RWPE2 (cell line): Measurements from ENCODE around the gene NLN.
A peak's percentile ranks its signal among the peaks of the same experiment; 100 is the strongest.
"Not testable (repeated sequence)": the region's sequence is repeated elsewhere in the genome, so short reads cannot be mapped to it uniquely, and the experiment has no call there.

Experiments
- ATAC-seq: fragments of 200-7000 bp; cut with Tn5 transposase; 3 replicates; pipeline ENCODE4 v1.9.1; 2021; ENCODE audit warnings: low read depth
- DNase-seq: peaks from one replicate; pipeline ENCODE4 v3.0.0-alpha.2; 2020; ENCODE audit warnings: low spot score
- H3K27ac ChIP-seq: fragments of 450-650 bp; 2 replicates; pipeline ENCODE4 v1.5.1; 2017; ENCODE audit warnings: mild to moderate bottlenecking; ENCODE audit not compliant: poor library complexity, severe bottlenecking
- H3K27me3 ChIP-seq: fragments of 250-450 bp; sonication (Bioruptor Pico); 2 replicates; pipeline ENCODE4 v1.5.1; 2021; ENCODE audit warnings: mild to moderate bottlenecking, moderate library complexity; ENCODE audit not compliant: insufficient read depth, poor library complexity, severe bottlenecking
- H3K36me3 ChIP-seq: fragments of 250-450 bp; sonication (Bioruptor Pico); 2 replicates; pipeline ENCODE4 v1.5.1; 2020; ENCODE audit warnings: low read depth, mild to moderate bottlenecking, moderate library complexity
- H3K4me1 ChIP-seq: fragments of 250-450 bp; sonication (Bioruptor Pico); 2 replicates; pipeline ENCODE4 v1.5.1; 2021; ENCODE audit warnings: mild to moderate bottlenecking, moderate library complexity; ENCODE audit not compliant: insufficient read depth, poor library complexity, severe bottlenecking
- H3K4me3 ChIP-seq: fragments of 250-450 bp; sonication (Bioruptor Pico); 2 replicates; pipeline ENCODE4 v1.5.1; 2021; ENCODE audit warnings: mild to moderate bottlenecking, moderate library complexity; ENCODE audit not compliant: severe bottlenecking
- H3K9me3 ChIP-seq: fragments of 250-450 bp; sonication (Bioruptor Pico); 2 replicates; pipeline ENCODE4 v1.5.1; 2021; ENCODE audit warnings: mild to moderate bottlenecking, moderate library complexity; ENCODE audit not compliant: severe bottlenecking
- CTCF ChIP-seq: fragments of 450-650 bp; IDR thresholded peaks from one replicate; pipeline ENCODE4 v1.5.1; 2017; ENCODE audit warnings: mild to moderate bottlenecking, moderate library complexity; ENCODE audit not compliant: poor library complexity, severe bottlenecking

NLN gene

GRCh38 chr5:65834306-65834705, 112.3 kb downstream of the NLN start:
- Histone ChIP-seq H3K27me3 (no peaks in the 10 kb centered on the region), H3K36me3 (no peaks in the 10 kb centered on the region), H3K4me1 (peaks cover 3% of the 10 kb centered on the region), H3K27ac (no peak overlapping the region), H3K9me3 (no peaks in the 10 kb centered on the region), H3K4me3 (no peak overlapping the region)
- ATAC-seq (no peak), DNase-seq (no peak)
- TF ChIP-seq CTCF = no peak

DNA sequence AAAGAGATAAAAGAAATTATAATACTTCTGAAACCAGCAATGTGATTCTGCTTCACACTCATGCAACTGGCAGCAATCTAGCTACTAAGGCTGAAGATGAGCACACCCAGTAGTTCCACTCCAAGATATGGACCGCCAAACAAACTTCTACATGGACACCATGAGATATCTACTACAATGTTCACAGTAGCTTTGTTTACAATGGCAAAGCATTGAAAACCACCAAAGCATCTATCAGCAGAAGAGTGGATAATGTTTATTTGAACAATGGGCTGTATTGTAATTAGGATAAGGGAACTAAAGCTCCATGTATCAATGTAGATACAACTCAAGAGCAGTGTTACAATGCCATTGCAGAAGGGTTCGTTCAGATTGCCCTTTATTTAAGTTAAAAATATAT, 113.2 kb downstream of the NLN start:
- peaks cover 3% of the 10 kb centered on the region for H3K4me1 ChIP-seq
- no peak for ATAC-seq
- DNase-seq = no peak

DNA sequence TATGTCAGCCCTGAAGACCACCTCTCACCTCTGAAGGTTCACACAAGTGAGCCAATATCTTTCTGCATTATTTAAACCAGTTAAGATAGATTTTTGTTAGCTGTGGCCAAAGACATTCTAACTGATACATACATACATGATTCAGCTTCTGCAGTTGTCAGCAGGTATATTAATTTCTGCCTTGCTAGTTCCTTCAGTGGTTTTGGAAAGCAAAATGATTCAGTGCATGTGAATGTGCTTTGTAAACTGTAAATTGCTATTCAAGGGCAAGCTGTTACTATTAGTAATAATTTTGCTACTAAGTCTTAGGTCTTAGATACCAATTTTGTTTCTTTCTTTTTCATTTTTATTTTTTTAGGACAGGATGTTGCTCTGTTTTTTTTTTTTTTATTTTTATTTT, 115.1 kb downstream of the NLN start:
- TF ChIP-seq CTCF = no peak
- DNase-seq (no peak), ATAC-seq (peak; percentile 70)
- H3K27ac ChIP-seq = no peak overlapping the region
- H3K27me3 ChIP-seq = no peaks in the 10 kb centered on the region
- H3K9me3 ChIP-seq = no peaks in the 10 kb centered on the region
- no peak overlapping the region for H3K4me3 ChIP-seq
- H3K4me1 ChIP-seq = peaks cover 2% of the 10 kb centered on the region
- no peaks in the 10 kb centered on the region for H3K36me3 ChIP-seq

More for the DNA sequence above, 113.2 kb downstream of the NLN start:
- no peak overlapping the region for H3K27ac ChIP-seq
- no peak overlapping the region for H3K4me3 ChIP-seq
- no peak for TF ChIP-seq CTCF
- no peaks in the 10 kb centered on the region for H3K27me3 ChIP-seq
- H3K36me3 ChIP-seq = no peaks in the 10 kb centered on the region
- no peaks in the 10 kb centered on the region for H3K9me3 ChIP-seq

GRCh38 chr5:65839170-65839569, 117.2 kb downstream of the NLN start:
- ATAC-seq = not testable (repeated sequence)

DNA sequence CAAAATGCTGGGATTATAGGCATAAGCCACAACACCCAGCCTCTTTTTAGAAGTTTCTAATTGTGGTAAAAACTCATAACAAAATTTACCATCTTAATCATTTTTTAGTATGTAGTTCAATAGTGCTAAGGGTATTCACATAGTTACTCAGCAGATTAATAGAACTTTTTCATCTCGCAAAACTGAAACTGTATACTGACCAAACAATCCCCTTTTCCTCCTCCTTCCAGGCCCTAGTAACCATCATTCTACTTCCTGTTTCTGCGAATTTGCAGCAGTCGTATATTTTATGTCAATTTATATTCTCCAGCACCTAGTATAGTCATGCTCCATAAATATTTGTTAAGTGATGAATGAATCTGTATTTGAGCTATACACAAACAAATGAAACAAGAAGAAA, 118.1 kb downstream of the NLN start:
- Histone ChIP-seq H3K27me3 (no peaks in the 10 kb centered on the region), H3K9me3 (no peaks in the 10 kb centered on the region), H3K36me3 (no peaks in the 10 kb centered on the region), H3K27ac (no peak overlapping the region), H3K4me1 (no peaks in the 10 kb centered on the region), H3K4me3 (no peak overlapping the region)
- DNase-seq = no peak
- ATAC-seq = no peak
- TF ChIP-seq CTCF = no peak

More at GRCh38 chr5:65839170-65839569, 117.2 kb downstream of the NLN start:
- not testable (repeated sequence) for H3K4me3 ChIP-seq, H3K4me1 ChIP-seq, H3K36me3 ChIP-seq, H3K9me3 ChIP-seq, H3K27ac ChIP-seq, DNase-seq, H3K27me3 ChIP-seq

DNA sequence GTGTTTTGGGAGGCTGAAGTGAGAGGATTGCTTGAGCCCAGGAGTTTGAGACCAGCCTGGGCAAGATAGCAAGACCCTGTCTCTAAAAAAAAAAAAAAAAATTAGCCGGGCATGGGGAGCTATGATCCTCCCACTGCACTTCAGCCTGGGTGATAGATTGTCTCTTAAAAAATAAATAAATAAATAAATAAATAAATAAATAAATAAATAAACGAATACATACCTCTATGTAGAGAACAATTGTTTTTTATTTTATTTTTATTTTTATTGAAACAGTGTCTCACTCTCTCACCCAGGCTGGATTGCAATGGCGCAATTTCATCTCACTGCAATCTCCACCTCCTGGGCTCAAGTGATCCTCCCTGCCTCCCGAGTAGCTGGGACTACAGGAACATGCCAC, 122.8 kb downstream of the NLN start:
- H3K4me1 ChIP-seq, H3K4me3 ChIP-seq: not testable (repeated sequence)

More for the DNA sequence above, 122.8 kb downstream of the NLN start:
- not testable (repeated sequence) for H3K27me3 ChIP-seq, DNase-seq, H3K27ac ChIP-seq, ATAC-seq, H3K9me3 ChIP-seq, H3K36me3 ChIP-seq
